Right atrium auricular region (tissue), 2 donors: ENCODE data around the gene CA6. TPM values are rescaled to one million over a fixed set of nuclear protein-coding genes. Genes with fewer than 3 reads are reported as not detected.

ENCODE experiments used
- DNase-seq: peaks from one replicate; pipeline ENCODE4 v3.0.0-alpha.2; 2019; ENCODE audit warnings: low spot score
- H3K27ac ChIP-seq, 2 donors: fragments of 200-600 bp; sonication (generic); 1 replicate in 1 of 2; 2 replicates in 1 of 2; pipeline ENCODE4 v1.5.1; 2016 to 2019
- H3K27me3 ChIP-seq, 2 donors: fragments of 200-600 bp; sonication (generic); one replicate each; pipeline versions ENCODE4 v1.5.1 to v1.6.0; 2017 to 2019
- H3K36me3 ChIP-seq: fragments of 200-600 bp; sonication (generic); one replicate; pipeline ENCODE4 v1.5.1; 2016
- H3K4me1 ChIP-seq, 2 donors: fragments of 200-600 bp; sonication (generic); one replicate each; pipeline versions ENCODE4 v1.5.1 to v1.6.0; 2017 to 2019
- H3K4me3 ChIP-seq, 2 donors: fragments of 200-600 bp; sonication (generic); 1 replicate in 1 of 2; 2 replicates in 1 of 2; pipeline ENCODE4 v1.5.1; 2017 to 2019; ENCODE audit warnings: mild to moderate bottlenecking in 1 of 2, moderate library complexity in 1 of 2
- H3K9me3 ChIP-seq, 2 donors: fragments of 200-600 bp; sonication (generic); one replicate each; pipeline ENCODE4 v1.5.1; 2019
- total RNA-seq, 2 donors: library from RNA; depleted of rRNA; stranded (reverse); fragments of >200 nt; gene quantifications; one replicate each; pipeline ENCODE4 v1.1.0, GENCODE V29; 2016
- TF ChIP-seq, protein P1 (sequence below), 2 donors: fragments of 200-600 bp; sonication (generic); IDR thresholded peaks; one replicate each; pipeline ENCODE4 v1.5.1; 2019; ENCODE audit warnings: antibody characterized with exemption in 2 of 2

The CA6 gene
- total RNA-seq, 2 donors from 2014 or later = not detected

- Histone ChIP-seq H3K27me3 (no peaks in the 10 kb centered on the region), H3K4me3 (no peak overlapping the region), H3K27ac (no peak overlapping the region), H3K36me3 (no peaks in the 10 kb centered on the region), H3K9me3 (peaks cover 0 to 5% of the 10 kb centered on the region in 2 donors), H3K4me1 (peaks cover 0 to 20% of the 10 kb centered on the region in 2 donors)
- TF ChIP-seq, protein P1, sequence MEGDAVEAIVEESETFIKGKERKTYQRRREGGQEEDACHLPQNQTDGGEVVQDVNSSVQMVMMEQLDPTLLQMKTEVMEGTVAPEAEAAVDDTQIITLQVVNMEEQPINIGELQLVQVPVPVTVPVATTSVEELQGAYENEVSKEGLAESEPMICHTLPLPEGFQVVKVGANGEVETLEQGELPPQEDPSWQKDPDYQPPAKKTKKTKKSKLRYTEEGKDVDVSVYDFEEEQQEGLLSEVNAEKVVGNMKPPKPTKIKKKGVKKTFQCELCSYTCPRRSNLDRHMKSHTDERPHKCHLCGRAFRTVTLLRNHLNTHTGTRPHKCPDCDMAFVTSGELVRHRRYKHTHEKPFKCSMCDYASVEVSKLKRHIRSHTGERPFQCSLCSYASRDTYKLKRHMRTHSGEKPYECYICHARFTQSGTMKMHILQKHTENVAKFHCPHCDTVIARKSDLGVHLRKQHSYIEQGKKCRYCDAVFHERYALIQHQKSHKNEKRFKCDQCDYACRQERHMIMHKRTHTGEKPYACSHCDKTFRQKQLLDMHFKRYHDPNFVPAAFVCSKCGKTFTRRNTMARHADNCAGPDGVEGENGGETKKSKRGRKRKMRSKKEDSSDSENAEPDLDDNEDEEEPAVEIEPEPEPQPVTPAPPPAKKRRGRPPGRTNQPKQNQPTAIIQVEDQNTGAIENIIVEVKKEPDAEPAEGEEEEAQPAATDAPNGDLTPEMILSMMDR (IDR thresholded peaks at IDR 0.05) = no peak
- DNase-seq = no peak
Observed at GRCh38 chr1:8984203-8984602, 38.5 kb downstream of the CA6 start.

DNA sequence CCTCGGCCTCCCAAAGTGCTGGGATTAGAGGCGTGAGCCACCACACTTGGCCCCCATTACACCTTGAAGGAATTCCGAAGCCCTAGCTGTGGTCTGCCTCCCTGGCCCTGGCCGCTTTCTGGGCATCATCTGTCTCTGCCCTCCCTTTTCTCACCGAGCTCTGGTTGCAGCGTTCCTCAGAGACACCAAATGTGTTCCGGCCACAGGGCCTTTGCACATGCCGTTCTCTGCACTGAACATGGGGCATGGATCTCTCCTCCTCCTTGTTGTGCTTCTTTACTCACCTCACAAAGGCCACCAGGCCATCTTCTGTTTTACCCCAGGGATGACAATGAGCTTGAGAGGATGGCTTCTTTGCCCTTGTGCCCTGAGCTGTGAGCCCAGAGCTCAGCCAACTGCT, 39.3 kb downstream of the CA6 start:
- TF ChIP-seq, protein P1 (IDR thresholded peaks at IDR 0.05) = no peak
- H3K36me3 ChIP-seq = no peaks in the 10 kb centered on the region
- DNase-seq = no peak
- H3K9me3 ChIP-seq = peaks cover 0 to 5% of the 10 kb centered on the region in 2 donors
- H3K4me1 ChIP-seq = peaks cover 0 to 20% of the 10 kb centered on the region in 2 donors
- no peak overlapping the region for H3K4me3 ChIP-seq
- no peaks in the 10 kb centered on the region for H3K27me3 ChIP-seq
- H3K27ac ChIP-seq = no peak overlapping the region

GRCh38 chr1:8985915-8986813, 40.5 kb downstream of the CA6 start:
- Histone ChIP-seq H3K9me3 (no peaks in the 10 kb centered on the region), H3K27me3 (no peaks in the 10 kb centered on the region), H3K4me1 (peaks cover 0 to 20% of the 10 kb centered on the region in 2 donors), H3K27ac (peak overlapping the region; percentile 62 to 70), H3K4me3 (no peak overlapping the region), H3K36me3 (no peaks in the 10 kb centered on the region)
- peak; percentile 84 for DNase-seq
- TF ChIP-seq, protein P1 (IDR thresholded peaks at IDR 0.05) = no peak

DNA sequence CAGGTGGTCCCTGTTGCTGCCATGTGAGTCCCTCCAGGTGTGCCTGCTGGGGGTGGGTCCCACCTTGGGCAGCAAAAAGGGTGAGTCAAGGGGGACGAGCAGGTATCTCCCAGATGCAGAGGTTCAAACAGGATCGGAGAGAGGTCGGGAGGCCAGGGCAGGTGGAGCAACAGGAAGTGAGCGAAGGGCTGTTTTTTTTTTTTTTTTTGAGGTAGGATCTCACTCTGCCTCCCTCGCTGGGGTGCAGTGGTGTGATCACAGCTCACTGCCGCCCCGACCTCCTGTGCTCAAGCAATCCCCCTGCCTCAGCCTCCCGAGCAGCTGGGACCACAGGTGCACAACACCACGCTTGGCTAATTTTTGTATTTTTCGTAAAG, 41.1 kb downstream of the CA6 start:
- no peak for DNase-seq
- H3K36me3 ChIP-seq = no peaks in the 10 kb centered on the region
- TF ChIP-seq, protein P1 (IDR thresholded peaks at IDR 0.05) = no peak
- H3K27me3 ChIP-seq = no peaks in the 10 kb centered on the region
- no peaks in the 10 kb centered on the region for H3K9me3 ChIP-seq
- no peak overlapping the region for H3K4me3 ChIP-seq
- H3K27ac ChIP-seq = peak overlapping the region; percentile 62 to 70
- H3K4me1 ChIP-seq = peaks cover 0 to 20% of the 10 kb centered on the region in 2 donors

- H3K27ac ChIP-seq = no peak overlapping the region
- no peak overlapping the region for H3K4me3 ChIP-seq
- H3K9me3 ChIP-seq = no peaks in the 10 kb centered on the region
- no peak for DNase-seq
- no peaks in the 10 kb centered on the region for H3K27me3 ChIP-seq
- H3K36me3 ChIP-seq = no peaks in the 10 kb centered on the region
- H3K4me1 ChIP-seq = peaks cover 0 to 20% of the 10 kb centered on the region in 2 donors
- TF ChIP-seq, protein P1 (IDR thresholded peaks at IDR 0.05) = peak; percentile 90 to 96
Observed at GRCh38 chr1:8987881-8988617, 42.4 kb downstream of the CA6 start.
